Tibial nerve (tissue), 3 donors: ENCODE data around the gene ABI3BP.

Source experiments
- CTCF ChIP-seq, 5 experiments: fragments of 200-600 bp in 3 of 5; fragments of 450-650 bp in 2 of 5; sonication (generic) in 3 of 5; IDR thresholded peaks; one replicate each; pipeline ENCODE4 v1.5.1; 2016 to 2019; ENCODE audit warnings: antibody characterized with exemption in 5 of 5, mild to moderate bottlenecking in 3 of 5, moderate library complexity in 2 of 5
- POLR2A ChIP-seq, 2 donors: fragments of 450-650 bp; IDR thresholded peaks; one replicate each; pipeline ENCODE4 v1.6.1; 2017; ENCODE audit warnings: antibody characterized with exemption in 2 of 2, mild to moderate bottlenecking in 2 of 2, moderate library complexity in 2 of 2

- TF ChIP-seq CTCF (IDR thresholded peaks at IDR 0.05), result no peak
- TF ChIP-seq POLR2A (IDR thresholded peaks at IDR 0.05), result no peak
Measured at GRCh38 chr3:100700708-100701107, 292.5 kb downstream of the ABI3BP start.
